Upper lobe of right lung (tissue), 1 donor: Measurements from ENCODE around the gene ASPHD2. TPM values are rescaled to one million over a fixed set of nuclear protein-coding genes. Genes with fewer than 3 reads are reported as not detected.

Experiments
- ATAC-seq: fragments of 200-7000 bp; cut with Tn5 transposase; one replicate; pipeline ENCODE4 v1.9.1; 2020; ENCODE audit warnings: mild to moderate bottlenecking, moderate library complexity
- DNase-seq: peaks from one replicate; pipeline ENCODE4 v3.0.0-alpha.2; 2020
- H3K27ac ChIP-seq: fragments of 200-600 bp; one replicate; pipeline ENCODE4 v1.8.0; 2022
- H3K27me3 ChIP-seq: fragments of 200-600 bp; one replicate; pipeline ENCODE4 v1.8.0; 2022; ENCODE audit warnings: mild to moderate bottlenecking
- H3K36me3 ChIP-seq: fragments of 200-600 bp; one replicate; pipeline ENCODE4 v1.8.0; 2022
- H3K4me1 ChIP-seq: fragments of 200-600 bp; one replicate; pipeline ENCODE4 v1.8.0; 2022
- H3K4me3 ChIP-seq: fragments of 200-600 bp; one replicate; pipeline ENCODE4 v1.8.0; 2022; ENCODE audit warnings: mild to moderate bottlenecking
- H3K9me3 ChIP-seq: fragments of 200-600 bp; one replicate; pipeline ENCODE4 v1.8.0; 2022
- intact Hi-C: fragments of 100-400 bp; cut with DNase I; formaldehyde crosslinking; loops from one replicate; pipeline ENCODE4 v1.11.0; 2022
- total RNA-seq: library from RNA; stranded (reverse); fragmentation: NEBNext Ultra II Directional; extraction: Animal tissue kit (Norgen Biotek cat#: 25700); gene quantifications from one replicate; pipeline ENCODE4 v1.2.1, GENCODE V29; 2021
- TF ChIP-seq, protein P1 (sequence below): fragments of 200-600 bp; IDR thresholded peaks from one replicate; pipeline ENCODE4 v1.8.0; 2022; ENCODE audit warnings: antibody characterized with exemption
- donor health status: DM: no; HTN: yes; CAD: no; lungs with severe emphysema.

The ASPHD2 gene
- total RNA-seq, 1 donor from 2014 or later, result 1.2 TPM

DNA sequence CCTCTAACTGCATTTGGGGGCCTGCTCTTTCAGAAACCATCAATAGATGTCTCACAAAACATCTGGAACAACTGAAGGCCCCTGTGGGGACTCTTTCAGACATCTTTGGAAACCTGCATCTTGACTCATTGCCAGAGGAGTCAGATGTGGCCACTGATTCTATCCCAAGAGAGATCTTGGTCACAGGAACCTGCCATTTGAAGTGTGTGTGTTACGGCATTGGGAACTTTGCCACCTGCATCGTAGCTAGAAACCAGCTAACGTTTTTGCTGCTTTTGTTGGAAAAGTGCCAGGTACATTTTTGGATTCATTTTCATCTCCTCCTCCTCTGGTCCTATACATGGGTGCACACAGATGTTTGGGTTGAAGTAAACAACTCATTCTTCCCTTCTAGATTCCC, 58.9 kb downstream of the ASPHD2 start:
- Histone ChIP-seq H3K4me1 (peaks cover 20% of the 10 kb centered on the region), H3K27ac (no peak overlapping the region), H3K9me3 (no peaks in the 10 kb centered on the region), H3K27me3 (no peaks in the 10 kb centered on the region), H3K4me3 (no peak overlapping the region), H3K36me3 (peaks cover 61% of the 10 kb centered on the region)
- ATAC-seq, result no peak
- intact Hi-C loops, result no loop called here
- no peak for DNase-seq
- TF ChIP-seq, protein P1, sequence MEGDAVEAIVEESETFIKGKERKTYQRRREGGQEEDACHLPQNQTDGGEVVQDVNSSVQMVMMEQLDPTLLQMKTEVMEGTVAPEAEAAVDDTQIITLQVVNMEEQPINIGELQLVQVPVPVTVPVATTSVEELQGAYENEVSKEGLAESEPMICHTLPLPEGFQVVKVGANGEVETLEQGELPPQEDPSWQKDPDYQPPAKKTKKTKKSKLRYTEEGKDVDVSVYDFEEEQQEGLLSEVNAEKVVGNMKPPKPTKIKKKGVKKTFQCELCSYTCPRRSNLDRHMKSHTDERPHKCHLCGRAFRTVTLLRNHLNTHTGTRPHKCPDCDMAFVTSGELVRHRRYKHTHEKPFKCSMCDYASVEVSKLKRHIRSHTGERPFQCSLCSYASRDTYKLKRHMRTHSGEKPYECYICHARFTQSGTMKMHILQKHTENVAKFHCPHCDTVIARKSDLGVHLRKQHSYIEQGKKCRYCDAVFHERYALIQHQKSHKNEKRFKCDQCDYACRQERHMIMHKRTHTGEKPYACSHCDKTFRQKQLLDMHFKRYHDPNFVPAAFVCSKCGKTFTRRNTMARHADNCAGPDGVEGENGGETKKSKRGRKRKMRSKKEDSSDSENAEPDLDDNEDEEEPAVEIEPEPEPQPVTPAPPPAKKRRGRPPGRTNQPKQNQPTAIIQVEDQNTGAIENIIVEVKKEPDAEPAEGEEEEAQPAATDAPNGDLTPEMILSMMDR, result no peak

DNA sequence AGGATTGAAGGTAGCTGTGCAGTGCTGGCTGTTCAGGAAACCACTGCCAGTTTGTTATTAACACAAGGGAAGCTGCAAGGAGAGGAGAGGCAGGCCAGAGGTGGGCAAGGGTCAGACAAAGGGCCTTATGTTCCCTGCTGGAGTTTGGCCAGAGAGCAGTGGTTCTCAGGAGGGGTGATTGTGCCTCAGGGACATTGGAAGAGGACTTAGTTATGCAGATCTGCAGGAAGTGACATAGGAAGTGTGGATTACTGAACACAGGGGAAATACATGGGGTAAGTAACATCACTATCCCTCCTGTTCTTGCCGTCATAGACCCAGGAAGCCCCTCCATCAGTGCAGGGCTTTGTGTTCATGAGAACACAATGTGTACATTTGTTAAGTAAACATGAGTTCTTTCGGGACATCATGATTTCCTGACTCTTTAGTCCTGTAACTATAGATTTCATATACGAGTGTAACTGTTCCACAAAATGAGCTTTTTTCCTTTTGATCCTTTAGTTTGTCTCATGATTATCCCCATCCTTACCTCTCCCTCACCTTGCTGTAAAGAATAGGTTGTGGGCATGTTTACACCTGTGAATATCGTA, 60.5 kb downstream of the ASPHD2 start:
- Histone ChIP-seq H3K4me3 (no peak overlapping the region), H3K27me3 (no peaks in the 10 kb centered on the region), H3K4me1 (peaks cover 13% of the 10 kb centered on the region), H3K36me3 (peaks cover 76% of the 10 kb centered on the region), H3K9me3 (no peaks in the 10 kb centered on the region), H3K27ac (no peak overlapping the region)
- intact Hi-C loops, result no loop called here
- no peak for DNase-seq
- TF ChIP-seq, protein P1, result no peak
- no peak for ATAC-seq

DNA sequence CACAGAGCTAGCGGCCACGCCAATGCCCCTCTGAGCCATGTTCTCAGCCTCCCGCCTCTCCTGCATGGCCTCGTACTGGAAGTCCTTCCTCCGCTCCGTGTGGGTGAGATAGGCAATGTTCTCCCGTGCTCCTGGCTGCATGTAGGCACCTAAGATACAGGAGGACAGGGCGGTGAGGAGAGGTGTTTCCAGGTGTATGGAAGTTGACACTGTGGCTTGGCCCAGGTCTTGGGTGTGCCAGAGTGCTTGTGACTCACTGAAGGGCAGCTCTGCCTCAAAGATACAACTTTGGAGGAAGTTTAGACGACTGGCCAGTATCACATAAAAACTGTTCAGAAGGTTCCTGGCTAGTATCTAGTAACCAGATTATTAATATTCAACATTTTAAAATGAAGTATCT, 63.2 kb downstream of the ASPHD2 start:
- H3K36me3 ChIP-seq, result peaks cover 96% of the 10 kb centered on the region
- no peaks in the 10 kb centered on the region for H3K27me3 ChIP-seq
- intact Hi-C loops, result no loop called here
- ATAC-seq (peak; percentile 17), DNase-seq (no peak)
- no peak overlapping the region for H3K27ac ChIP-seq
- no peaks in the 10 kb centered on the region for H3K4me1 ChIP-seq
- no peaks in the 10 kb centered on the region for H3K9me3 ChIP-seq
- TF ChIP-seq, protein P1, result no peak
- H3K4me3 ChIP-seq, result no peak overlapping the region

DNA sequence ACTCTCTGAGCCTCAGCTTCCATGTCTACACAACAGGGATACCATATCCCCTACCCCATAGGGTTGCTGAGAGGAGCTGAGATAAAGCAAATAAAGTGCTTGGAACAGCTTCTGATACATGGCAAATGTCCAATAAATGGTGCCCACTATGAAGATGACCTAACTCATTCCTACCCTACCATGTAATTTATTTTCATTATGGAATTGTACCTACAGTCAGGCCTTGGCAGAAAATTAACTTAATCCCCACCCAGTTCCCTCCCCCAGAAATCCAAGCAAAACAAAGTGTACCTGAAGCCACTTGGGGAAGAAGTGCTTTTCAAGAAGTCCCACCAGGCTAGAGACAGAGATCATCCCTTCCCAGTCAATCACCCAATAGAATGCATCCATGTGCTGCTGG, 65.4 kb downstream of the ASPHD2 start:
- Histone ChIP-seq H3K4me1 (no peaks in the 10 kb centered on the region), H3K27ac (no peak overlapping the region), H3K4me3 (no peak overlapping the region), H3K27me3 (no peaks in the 10 kb centered on the region), H3K36me3 (peaks cover 96% of the 10 kb centered on the region), H3K9me3 (no peaks in the 10 kb centered on the region)
- ATAC-seq (no peak), DNase-seq (no peak)
- TF ChIP-seq, protein P1, result no peak
- intact Hi-C loops, result no loop called here

Other genes starting within 250 kb of the ASPHD2 start
- gene HPS4, start 54.5 kb downstream of the ASPHD2 start, total RNA-seq, result 31.0 TPM
- gene SRRD, start 54.6 kb downstream of the ASPHD2 start, total RNA-seq, result 14.6 TPM
- 33.1 TPM for gene TFIP11, start 83.2 kb downstream of the ASPHD2 start, total RNA-seq
- gene TPST2, start 160.9 kb downstream of the ASPHD2 start, total RNA-seq, result 83.1 TPM
- 0.55 TPM for gene CRYBB1, start 188.8 kb downstream of the ASPHD2 start, total RNA-seq
- not detected for gene CRYBA4, start 192.7 kb downstream of the ASPHD2 start, total RNA-seq
- gene MIAT, start 228.3 kb downstream of the ASPHD2 start, total RNA-seq, result 6.1 TPM